Left lung (tissue), 10 donors: ENCODE data around the gene ABCA7. TPM values are rescaled to one million over a fixed set of nuclear protein-coding genes. Genes with fewer than 3 reads are reported as not detected.

Source experiments
- ATAC-seq: fragments of 200-7000 bp; cut with Tn5 transposase; one replicate; pipeline ENCODE4 v1.9.1; 2020; ENCODE audit warnings: moderate library complexity
- DNase-seq, 4 donors: peaks; one replicate each; pipeline ENCODE4 v3.0.0-alpha.2; 2013 to 2020
- H3K27ac ChIP-seq, 2 donors: fragments of 200-600 bp; sonication (generic) in 1 of 2; one replicate each; pipeline versions ENCODE4 v1.5.0 to v1.8.0; 2020 to 2021
- H3K27me3 ChIP-seq, 2 donors: fragments of 200-600 bp; sonication (generic) in 1 of 2; one replicate each; pipeline versions ENCODE4 v1.5.0 to v1.8.0; 2020 to 2021
- H3K36me3 ChIP-seq, 2 donors: fragments of 200-600 bp; sonication (generic) in 1 of 2; one replicate each; pipeline versions ENCODE4 v1.5.0 to v1.8.0; 2020 to 2021
- H3K4me1 ChIP-seq, 2 donors: fragments of 200-600 bp; one replicate each; pipeline ENCODE4 v1.8.0; 2021
- H3K4me3 ChIP-seq, 2 donors: fragments of 200-600 bp; sonication (generic) in 1 of 2; one replicate each; pipeline versions ENCODE4 v1.5.0 to v1.8.0; 2020 to 2021; ENCODE audit warnings: mild to moderate bottlenecking in 1 of 2
- H3K9me3 ChIP-seq, 2 donors: fragments of 200-600 bp; sonication (generic) in 1 of 2; one replicate each; pipeline versions ENCODE4 v1.5.0 to v1.8.0; 2020 to 2021
- CTCF ChIP-seq, 2 donors: fragments of 200-600 bp; sonication (generic) in 1 of 2; IDR thresholded peaks; one replicate each; pipeline versions ENCODE4 v1.5.0 to v1.8.0; 2021; ENCODE audit warnings: antibody characterized with exemption in 2 of 2
- intact Hi-C, 2 donors: fragments of 100-400 bp; cut with DNase I; formaldehyde crosslinking; loops; one replicate each; pipeline versions ENCODE4 v1.11.2 to v1.14.2; 2022
- polyA plus RNA-seq, 6 donors: library from polyadenylated mRNA; unstranded; fragments of 120-200 nt; gene quantifications; one replicate each; pipeline ENCODE4 v1.2.1, GENCODE V29; 2013; ENCODE audit not compliant: insufficient read length in 6 of 6
- total RNA-seq, 2 donors: library from RNA; stranded (reverse); fragmentation: NEBNext Ultra II Directional; extraction: Animal tissue kit (Norgen Biotek cat#: 25700); gene quantifications; one replicate each; pipeline ENCODE4 v1.2.1, GENCODE V29; 2021
- donor health status: DM: no; HTN: yes; CAD: no.
- donor health status: DM: no; HTN: no; CAD: no.

Gene ABCA7
- total and polyA plus RNA-seq, 8 donors: 3.3 to 52.2 (median 4.9) TPM

- H3K36me3 ChIP-seq: no peaks in the 10 kb centered on the region
- no peak overlapping the region for H3K4me3 ChIP-seq
- ATAC-seq: no peak
- peaks cover 53 to 84% of the 10 kb centered on the region in 2 donors for H3K27me3 ChIP-seq
- TF ChIP-seq CTCF (IDR thresholded peaks at IDR 0.05): no peak
- no peaks in the 10 kb centered on the region for H3K9me3 ChIP-seq
- peak in 1 of 4 donors; percentile 75 for DNase-seq
- peaks cover 0 to 24% of the 10 kb centered on the region in 2 donors for H3K4me1 ChIP-seq
- intact Hi-C loops: no loop called here
- H3K27ac ChIP-seq: no peak overlapping the region
These were observed 39.0 kb upstream of the ABCA7 start for GRCh38 chr19:1000591-1001537.

GRCh38 chr19:1001538-1002166 lies 38.3 kb upstream of the ABCA7 start:
- H3K9me3 ChIP-seq: no peaks in the 10 kb centered on the region
- no peak overlapping the region for H3K4me3 ChIP-seq
- ATAC-seq: peak; percentile 85
- no peak overlapping the region for H3K27ac ChIP-seq
- no peaks in the 10 kb centered on the region for H3K36me3 ChIP-seq
- peak in 2 of 4 donors; percentile 60 to 95 for DNase-seq
- TF ChIP-seq CTCF (IDR thresholded peaks at IDR 0.05): peak; percentile 93 to 97
- peaks cover 0 to 21% of the 10 kb centered on the region in 2 donors for H3K4me1 ChIP-seq
- peaks cover 46 to 76% of the 10 kb centered on the region in 2 donors for H3K27me3 ChIP-seq
- intact Hi-C loops: no loop called here

GRCh38 chr19:1002600-1002999 lies 37.3 kb upstream of the ABCA7 start:
- Histone ChIP-seq H3K4me3 (no peak overlapping the region), H3K27ac (no peak overlapping the region), H3K4me1 (peaks cover 0 to 21% of the 10 kb centered on the region in 2 donors), H3K9me3 (no peaks in the 10 kb centered on the region), H3K27me3 (peaks cover 36 to 67% of the 10 kb centered on the region in 2 donors), H3K36me3 (peaks cover 0 to 7% of the 10 kb centered on the region in 2 donors)
- DNase-seq: no peak
- TF ChIP-seq CTCF (IDR thresholded peaks at IDR 0.05): no peak
- no peak for ATAC-seq
- intact Hi-C loops: no loop called here

GRCh38 chr19:1003283-1003682 lies 36.6 kb upstream of the ABCA7 start:
- peaks cover 29 to 60% of the 10 kb centered on the region in 2 donors for H3K27me3 ChIP-seq
- intact Hi-C loops: no loop called here
- H3K9me3 ChIP-seq: no peaks in the 10 kb centered on the region
- H3K27ac ChIP-seq: no peak overlapping the region
- ATAC-seq: no peak
- no peak overlapping the region for H3K4me3 ChIP-seq
- DNase-seq: no peak
- peaks cover 0 to 14% of the 10 kb centered on the region in 2 donors for H3K36me3 ChIP-seq
- peaks cover 0 to 21% of the 10 kb centered on the region in 2 donors for H3K4me1 ChIP-seq
- no peak for TF ChIP-seq CTCF (IDR thresholded peaks at IDR 0.05)
